ENCODE data around the gene PHACTR1.

GRCh38 chr6:13009031-13009430, 292.5 kb downstream of the PHACTR1 start:
- TF ChIP-seq CTCF (IDR thresholded peaks at IDR 0.05) = no peak
- no peak for TF ChIP-seq POLR2A (IDR thresholded peaks at IDR 0.05)
